HFFc6 (cell line): ENCODE data around the gene KRTAP10-3. TPM values are rescaled to one million over a fixed set of nuclear protein-coding genes. Genes with fewer than 3 reads are reported as not detected.

Experiments
- DNase-seq: peaks from one replicate; pipeline ENCODE4 v3.0.0-alpha.2; 2018
- H3K27ac Mint-ChIP-seq: 2 replicates; pipeline ENCODE4 v1.8.0; 2020; ENCODE audit warnings: mild to moderate bottlenecking, mixed read lengths
- H3K27me3 Mint-ChIP-seq: 2 replicates; pipeline ENCODE4 v1.8.0; 2021; ENCODE audit warnings: mild to moderate bottlenecking, moderate library complexity, mixed read lengths; ENCODE audit not compliant: insufficient read depth
- H3K36me3 Mint-ChIP-seq: 2 replicates; pipeline ENCODE4 v1.8.0; 2021; ENCODE audit warnings: low read depth, mixed read lengths
- H3K4me1 Mint-ChIP-seq: 2 replicates; pipeline ENCODE4 v1.8.0; 2020; ENCODE audit warnings: low read depth, mixed read lengths
- H3K4me3 Mint-ChIP-seq: 2 replicates; pipeline ENCODE4 v1.8.0; 2020; ENCODE audit warnings: mild to moderate bottlenecking, moderate library complexity, mixed read lengths
- H3K9me3 Mint-ChIP-seq: 2 replicates; pipeline ENCODE4 v1.8.0; 2020; ENCODE audit warnings: mild to moderate bottlenecking, mixed read lengths
- total RNA-seq, 6 experiments: library from RNA; stranded (reverse); fragmentation: NEBNext Ultra II Directional; extraction: Animal tissue kit (Norgen Biotek cat#: 25700); gene quantifications; 2 replicates in 1 of 6; 3 replicates in 5 of 6; pipeline ENCODE4 v1.2.3, GENCODE V29; 2021
- TF ChIP-seq, protein P1 (sequence below): fragments of 200-600 bp; sonication (generic); IDR thresholded peaks from 2 replicates; pipeline ENCODE4 v1.5.0; 2021; ENCODE audit warnings: antibody characterized with exemption, mild to moderate bottlenecking

The KRTAP10-3 gene
- total RNA-seq, 6 experiments from 2014 or later, result not detected

DNA sequence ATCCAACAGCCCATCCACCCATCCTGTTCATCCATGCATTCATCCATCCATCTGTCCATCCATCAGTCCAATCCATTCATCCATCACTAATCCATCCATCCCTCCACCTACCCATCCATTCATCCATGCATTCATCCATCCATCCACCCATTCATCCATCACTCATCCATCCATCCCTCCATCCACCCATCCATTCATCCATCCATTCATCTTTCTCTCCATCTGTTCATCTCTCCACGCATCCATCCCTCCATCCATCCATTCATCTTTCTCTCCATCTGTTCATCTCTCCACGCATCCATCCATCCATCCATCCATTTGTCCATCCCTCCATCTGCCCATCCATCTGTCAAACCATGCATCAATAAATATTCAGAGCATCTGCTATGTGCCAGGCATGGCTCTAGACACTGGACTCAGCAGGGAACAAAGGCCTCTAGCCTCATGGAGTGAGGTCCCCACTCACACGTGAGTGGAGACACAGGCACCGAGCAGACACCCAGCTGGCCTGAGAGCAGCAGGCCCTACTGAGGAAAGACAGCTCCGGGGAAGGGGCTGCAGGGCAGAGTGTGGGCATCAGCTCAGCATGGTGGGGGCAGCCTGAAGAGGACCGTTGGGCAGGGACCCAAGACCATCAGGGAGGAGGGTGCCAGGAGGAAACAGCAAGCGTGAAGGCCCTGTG, 28.2 kb downstream of the KRTAP10-3 start:
- Mint-ChIP-seq H3K27ac (no peak overlapping the region), H3K27me3 (peaks cover 7% of the 10 kb centered on the region), H3K9me3 (peaks cover 20% of the 10 kb centered on the region), H3K36me3 (no peaks in the 10 kb centered on the region), H3K4me1 (no peaks in the 10 kb centered on the region), H3K4me3 (no peak overlapping the region)
- TF ChIP-seq, protein P1, sequence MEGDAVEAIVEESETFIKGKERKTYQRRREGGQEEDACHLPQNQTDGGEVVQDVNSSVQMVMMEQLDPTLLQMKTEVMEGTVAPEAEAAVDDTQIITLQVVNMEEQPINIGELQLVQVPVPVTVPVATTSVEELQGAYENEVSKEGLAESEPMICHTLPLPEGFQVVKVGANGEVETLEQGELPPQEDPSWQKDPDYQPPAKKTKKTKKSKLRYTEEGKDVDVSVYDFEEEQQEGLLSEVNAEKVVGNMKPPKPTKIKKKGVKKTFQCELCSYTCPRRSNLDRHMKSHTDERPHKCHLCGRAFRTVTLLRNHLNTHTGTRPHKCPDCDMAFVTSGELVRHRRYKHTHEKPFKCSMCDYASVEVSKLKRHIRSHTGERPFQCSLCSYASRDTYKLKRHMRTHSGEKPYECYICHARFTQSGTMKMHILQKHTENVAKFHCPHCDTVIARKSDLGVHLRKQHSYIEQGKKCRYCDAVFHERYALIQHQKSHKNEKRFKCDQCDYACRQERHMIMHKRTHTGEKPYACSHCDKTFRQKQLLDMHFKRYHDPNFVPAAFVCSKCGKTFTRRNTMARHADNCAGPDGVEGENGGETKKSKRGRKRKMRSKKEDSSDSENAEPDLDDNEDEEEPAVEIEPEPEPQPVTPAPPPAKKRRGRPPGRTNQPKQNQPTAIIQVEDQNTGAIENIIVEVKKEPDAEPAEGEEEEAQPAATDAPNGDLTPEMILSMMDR, result no peak
- DNase-seq, result no peak

DNA sequence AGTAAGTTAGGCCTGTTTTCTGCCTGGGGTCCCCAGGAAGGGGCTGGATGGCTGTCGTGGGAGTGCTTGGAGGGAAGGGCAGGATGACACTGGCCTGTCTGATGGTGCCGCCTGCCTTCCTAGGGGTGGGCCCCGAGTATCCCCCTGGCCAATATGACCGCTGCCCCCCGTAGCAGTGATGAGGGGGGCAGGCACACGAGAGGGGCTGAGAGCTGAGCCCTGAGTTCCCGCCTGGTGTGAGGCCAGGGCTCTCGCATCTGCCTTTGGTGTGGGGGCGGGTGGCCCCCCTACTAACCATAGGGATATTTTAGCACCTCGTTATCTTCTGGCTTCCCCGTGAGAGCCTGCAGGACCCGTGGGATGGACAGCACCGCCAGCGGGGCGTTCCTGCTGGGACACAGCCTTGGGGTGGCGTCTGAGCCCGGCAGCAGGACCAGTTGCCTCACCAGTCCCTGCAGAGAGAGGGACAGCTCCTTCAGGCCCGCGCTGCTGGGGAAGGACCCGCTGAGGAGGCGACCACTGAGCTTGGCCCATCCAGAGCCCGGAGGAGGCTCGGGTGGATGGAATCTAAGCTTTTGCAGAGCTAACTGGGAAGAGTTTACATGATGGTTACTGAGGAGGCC, 29.0 kb downstream of the KRTAP10-3 start:
- peaks cover 19% of the 10 kb centered on the region for H3K9me3 Mint-ChIP-seq

DNA sequence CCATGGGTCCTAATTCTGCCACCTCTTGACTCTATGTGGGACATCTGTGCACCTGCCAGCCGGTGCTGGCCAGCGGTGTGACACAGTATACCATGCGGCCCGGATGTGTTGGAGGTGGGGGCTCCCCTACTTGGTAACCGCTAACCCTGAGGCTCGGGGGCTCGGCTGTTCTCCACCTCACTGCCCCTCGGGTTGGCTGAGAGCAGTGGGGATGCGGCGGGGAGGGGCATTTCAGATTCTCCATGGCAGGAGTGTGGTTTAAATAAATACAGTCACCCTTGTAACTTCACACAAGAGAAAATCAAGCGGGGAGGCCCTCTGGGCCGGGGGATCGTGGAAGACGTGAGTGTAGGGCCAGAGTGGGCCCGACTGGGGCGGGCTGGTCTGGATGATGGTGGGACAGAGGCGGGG, 29.6 kb downstream of the KRTAP10-3 start:
- no peaks in the 10 kb centered on the region for H3K36me3 Mint-ChIP-seq
- peaks cover 16% of the 10 kb centered on the region for H3K9me3 Mint-ChIP-seq
- no peak for DNase-seq
- TF ChIP-seq, protein P1, result no peak
- peaks cover 1% of the 10 kb centered on the region for H3K27me3 Mint-ChIP-seq
- H3K4me3 Mint-ChIP-seq, result no peak overlapping the region
- no peaks in the 10 kb centered on the region for H3K4me1 Mint-ChIP-seq
- no peak overlapping the region for H3K27ac Mint-ChIP-seq

More for the DNA sequence above, 29.0 kb downstream of the KRTAP10-3 start:
- Mint-ChIP-seq H3K27ac (no peak overlapping the region), H3K27me3 (peaks cover 3% of the 10 kb centered on the region), H3K36me3 (no peaks in the 10 kb centered on the region), H3K4me1 (no peaks in the 10 kb centered on the region), H3K4me3 (no peak overlapping the region)
- TF ChIP-seq, protein P1, result no peak
- no peak for DNase-seq

DNA sequence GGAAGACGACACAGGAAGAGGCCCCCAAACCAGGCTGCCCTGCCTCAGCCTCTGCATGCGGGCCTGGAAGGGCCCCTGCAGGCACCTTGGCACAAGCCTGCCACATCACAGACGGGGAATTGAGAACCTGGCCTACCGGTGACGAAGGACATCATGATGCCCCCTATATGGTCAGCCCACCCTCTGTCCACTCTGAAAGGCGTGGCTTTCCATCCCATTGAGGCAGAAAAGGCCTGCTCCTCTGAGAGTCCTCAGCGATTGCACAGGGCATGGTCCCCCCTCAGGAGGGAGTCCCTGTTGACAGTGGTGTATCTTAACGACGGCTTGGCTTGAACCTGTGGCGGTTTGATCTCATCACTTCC, 30.0 kb downstream of the KRTAP10-3 start:
- H3K36me3 Mint-ChIP-seq, result no peaks in the 10 kb centered on the region
- peaks cover 16% of the 10 kb centered on the region for H3K9me3 Mint-ChIP-seq
- H3K27ac Mint-ChIP-seq, result no peak overlapping the region
- peaks cover 1% of the 10 kb centered on the region for H3K27me3 Mint-ChIP-seq
- TF ChIP-seq, protein P1, result no peak
- DNase-seq, result no peak
- no peaks in the 10 kb centered on the region for H3K4me1 Mint-ChIP-seq
- no peak overlapping the region for H3K4me3 Mint-ChIP-seq

DNA sequence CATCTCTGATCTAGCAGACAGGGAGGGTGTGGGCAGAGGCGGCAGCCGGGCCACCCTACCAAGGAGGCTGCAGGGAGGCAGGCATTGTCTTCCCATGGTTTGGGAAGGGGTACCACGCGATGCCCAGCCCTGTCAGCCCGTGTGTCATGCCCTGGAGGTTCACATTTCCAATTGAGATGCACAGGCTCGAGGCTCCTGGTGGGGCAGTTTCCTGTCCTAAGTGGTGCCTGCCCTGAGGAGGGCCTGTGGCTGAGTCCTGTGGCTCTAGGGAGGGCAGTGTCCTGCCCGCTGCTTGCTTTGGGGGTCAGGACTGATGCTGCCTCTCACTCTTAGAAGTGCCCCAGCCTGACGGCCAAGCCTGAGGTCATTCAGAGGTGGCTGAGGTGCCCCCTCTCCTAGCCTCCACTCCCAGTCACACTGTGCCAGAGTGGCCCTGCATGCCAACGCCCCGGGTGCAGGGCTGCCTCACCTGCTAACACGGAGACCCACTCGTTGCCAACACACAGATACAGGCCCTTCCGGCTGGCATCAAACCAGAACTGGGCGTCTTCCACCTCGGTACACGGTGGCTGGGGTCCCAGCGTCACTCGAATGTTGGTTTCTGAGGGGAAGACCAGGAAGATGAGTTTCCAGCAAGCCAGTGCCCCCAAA, 30.5 kb downstream of the KRTAP10-3 start:
- Mint-ChIP-seq H3K27ac (no peak overlapping the region), H3K4me1 (no peaks in the 10 kb centered on the region), H3K36me3 (no peaks in the 10 kb centered on the region), H3K27me3 (peaks cover 1% of the 10 kb centered on the region), H3K9me3 (peaks cover 16% of the 10 kb centered on the region), H3K4me3 (no peak overlapping the region)
- TF ChIP-seq, protein P1, result no peak
- no peak for DNase-seq
